K562 (cell line): Measurements from ENCODE around the gene ZNF331. TPM values are rescaled to one million over a fixed set of nuclear protein-coding genes. Genes with fewer than 3 reads are reported as not detected.

ENCODE experiments used
- CCAR2 ChIP-seq: fragments of 200-400 bp; formaldehyde crosslinking; IDR thresholded peaks from 2 replicates; pipeline ENCODE4 v1.6.1; 2017; ENCODE audit warnings: mild to moderate bottlenecking, low read depth, low read length
- GTF2E2 ChIP-seq: fragments of 200-800 bp; sonication (Bioruptor generic); IDR thresholded peaks from 2 replicates; pipeline ENCODE4 v1.6.1; 2016; ENCODE audit warnings: missing genetic modification characterization, missing compliant biosample characterization
- NCOA1 ChIP-seq: fragments of 450-650 bp; IDR thresholded peaks from 2 replicates; pipeline ENCODE4 v1.6.1; 2016; ENCODE audit warnings: low read depth
- NR4A1 ChIP-seq, 2 experiments: fragments of 250-450 bp in 1 of 2; fragments of 450-650 bp in 1 of 2; sonication (Bioruptor Pico) in 1 of 2; IDR thresholded peaks; 2 replicates each; pipeline versions ENCODE4 v1.4.0 to v1.6.1; 2016 to 2020; ENCODE audit warnings: mild to moderate bottlenecking in 2 of 2, missing compliant biosample characterization in 1 of 2, missing genetic modification characterization in 1 of 2, moderate library complexity in 1 of 2
- SAP30 ChIP-seq: fragments of 200-600 bp; sonication (generic); IDR thresholded peaks from 2 replicates; pipeline ENCODE4 v1.6.1; 2012; ENCODE audit warnings: borderline replicate concordance, low read depth, mild to moderate bottlenecking, moderate library complexity, low read length, control low read depth, inconsistent platforms; ENCODE audit not compliant: insufficient read depth, poor library complexity, severe bottlenecking
- SRSF3 ChIP-seq: fragments of 200-400 bp; formaldehyde crosslinking; IDR thresholded peaks from 2 replicates; pipeline ENCODE4 v1.6.1; 2016; ENCODE audit warnings: mild to moderate bottlenecking, low read length, moderate library complexity; ENCODE audit not compliant: insufficient read depth
- TRIM28 ChIP-seq: fragments of 450-650 bp; IDR thresholded peaks from 2 replicates; pipeline ENCODE4 v1.6.1; 2017
- polyA plus RNA-seq, 8 experiments: library from polyadenylated mRNA; depleted of rRNA in 4 of 8; stranded (reverse) in 5 of 8; unstranded in 3 of 8; fragments of >200 nt; fragmentation: Nextera tagmentation in 2 of 8; fragmentation: Illumina TruSeq in 1 of 8; extraction: Ambion mirVana in 2 of 8; extraction: Trizol in 1 of 8; gene quantifications; 2 replicates each; pipeline versions ENCODE4 v1.2.1 to v1.2.3, GENCODE V29; 2011 to 2014; ENCODE audit warnings: inconsistent platforms in 1 of 8, missing spikeins in 1 of 8
- total RNA-seq, 7 experiments: library from RNA; depleted of rRNA in 6 of 7; stranded (reverse); fragments of >200 nt in 6 of 7; fragmentation: Illumina TruSeq in 2 of 7; extraction: Trizol in 2 of 7; gene quantifications; 2 replicates each; pipeline versions ENCODE4 v1.2.1 to v1.2.3, GENCODE V29; 2011 to 2021; ENCODE audit warnings: low replicate concordance in 1 of 7
- TF ChIP-seq, protein P1 (sequence below): sonication (generic); formaldehyde crosslinking; IDR thresholded peaks from 2 replicates; pipeline ENCODE4 v1.8.0; 2022; ENCODE audit warnings: mild to moderate bottlenecking, low read depth, missing genetic modification reagents
- TF ChIP-seq, protein P2 (sequence below): sonication (generic); formaldehyde crosslinking; IDR thresholded peaks from 2 replicates; pipeline ENCODE4 v1.4.0; 2020; ENCODE audit warnings: mild to moderate bottlenecking, missing genetic modification reagents
- TF ChIP-seq, protein P3 (sequence below): fragments of 250-450 bp; sonication (Bioruptor Pico); IDR thresholded peaks from 2 replicates; pipeline ENCODE4 v1.5.0; 2020; ENCODE audit warnings: mild to moderate bottlenecking

Gene ZNF331
- total and polyA plus RNA-seq, 9 of the 15 experiments (the other 6 are each of a cell fraction or from before 2014, with no cell fraction given), result 0.23 to 2.7 (median 0.76) TPM

DNA sequence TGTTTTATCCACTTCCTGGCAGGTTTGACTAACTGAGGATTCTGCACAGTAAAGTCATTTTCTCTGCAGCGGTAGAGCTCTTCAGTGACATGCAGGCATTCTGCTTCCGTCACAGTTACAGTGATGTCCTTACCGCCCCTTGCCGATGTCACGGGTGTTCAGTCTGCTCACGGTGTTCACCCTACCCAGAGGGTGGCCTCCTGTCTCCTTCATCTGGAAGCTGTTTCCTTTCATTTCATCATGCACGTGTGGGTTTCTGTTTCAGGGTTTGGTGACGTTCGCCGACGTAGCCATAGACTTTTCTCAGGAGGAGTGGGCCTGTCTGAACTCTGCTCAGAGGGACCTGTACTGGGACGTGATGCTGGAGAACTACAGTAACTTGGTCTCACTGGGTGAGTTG lies 33.4 kb downstream of the ZNF331 start (continued):
- TF ChIP-seq, protein P1, sequence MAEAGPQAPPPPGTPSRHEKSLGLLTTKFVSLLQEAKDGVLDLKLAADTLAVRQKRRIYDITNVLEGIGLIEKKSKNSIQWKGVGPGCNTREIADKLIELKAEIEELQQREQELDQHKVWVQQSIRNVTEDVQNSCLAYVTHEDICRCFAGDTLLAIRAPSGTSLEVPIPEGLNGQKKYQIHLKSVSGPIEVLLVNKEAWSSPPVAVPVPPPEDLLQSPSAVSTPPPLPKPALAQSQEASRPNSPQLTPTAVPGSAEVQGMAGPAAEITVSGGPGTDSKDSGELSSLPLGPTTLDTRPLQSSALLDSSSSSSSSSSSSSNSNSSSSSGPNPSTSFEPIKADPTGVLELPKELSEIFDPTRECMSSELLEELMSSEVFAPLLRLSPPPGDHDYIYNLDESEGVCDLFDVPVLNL (CRISPR knock-in tag), result no peak
- TF ChIP-seq NR4A1 (CRISPR knock-in tag; IDR thresholded peaks at IDR 0.05), result no peak
- TF ChIP-seq NR4A1 (tag; IDR thresholded peaks at IDR 0.05), result no peak
- no peak for TF ChIP-seq SRSF3
- TF ChIP-seq, protein P2, sequence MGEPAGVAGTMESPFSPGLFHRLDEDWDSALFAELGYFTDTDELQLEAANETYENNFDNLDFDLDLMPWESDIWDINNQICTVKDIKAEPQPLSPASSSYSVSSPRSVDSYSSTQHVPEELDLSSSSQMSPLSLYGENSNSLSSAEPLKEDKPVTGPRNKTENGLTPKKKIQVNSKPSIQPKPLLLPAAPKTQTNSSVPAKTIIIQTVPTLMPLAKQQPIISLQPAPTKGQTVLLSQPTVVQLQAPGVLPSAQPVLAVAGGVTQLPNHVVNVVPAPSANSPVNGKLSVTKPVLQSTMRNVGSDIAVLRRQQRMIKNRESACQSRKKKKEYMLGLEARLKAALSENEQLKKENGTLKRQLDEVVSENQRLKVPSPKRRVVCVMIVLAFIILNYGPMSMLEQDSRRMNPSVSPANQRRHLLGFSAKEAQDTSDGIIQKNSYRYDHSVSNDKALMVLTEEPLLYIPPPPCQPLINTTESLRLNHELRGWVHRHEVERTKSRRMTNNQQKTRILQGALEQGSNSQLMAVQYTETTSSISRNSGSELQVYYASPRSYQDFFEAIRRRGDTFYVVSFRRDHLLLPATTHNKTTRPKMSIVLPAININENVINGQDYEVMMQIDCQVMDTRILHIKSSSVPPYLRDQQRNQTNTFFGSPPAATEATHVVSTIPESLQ (CRISPR knock-in tag), result no peak
- no peak for TF ChIP-seq SAP30
- peak; percentile 63; the same call in 1 of the 2 replicates for TF ChIP-seq NCOA1
- TF ChIP-seq TRIM28, result no peak
- no peak for TF ChIP-seq CCAR2
- TF ChIP-seq, protein P3, sequence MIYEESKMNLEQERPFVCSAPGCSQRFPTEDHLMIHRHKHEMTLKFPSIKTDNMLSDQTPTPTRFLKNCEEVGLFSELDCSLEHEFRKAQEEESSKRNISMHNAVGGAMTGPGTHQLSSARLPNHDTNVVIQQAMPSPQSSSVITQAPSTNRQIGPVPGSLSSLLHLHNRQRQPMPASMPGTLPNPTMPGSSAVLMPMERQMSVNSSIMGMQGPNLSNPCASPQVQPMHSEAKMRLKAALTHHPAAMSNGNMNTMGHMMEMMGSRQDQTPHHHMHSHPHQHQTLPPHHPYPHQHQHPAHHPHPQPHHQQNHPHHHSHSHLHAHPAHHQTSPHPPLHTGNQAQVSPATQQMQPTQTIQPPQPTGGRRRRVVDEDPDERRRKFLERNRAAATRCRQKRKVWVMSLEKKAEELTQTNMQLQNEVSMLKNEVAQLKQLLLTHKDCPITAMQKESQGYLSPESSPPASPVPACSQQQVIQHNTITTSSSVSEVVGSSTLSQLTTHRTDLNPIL (CRISPR knock-in tag), result no peak
- no peak for TF ChIP-seq GTF2E2 (tag)
- TF ChIP-seq, all 486 proteins: peak for 23
